WI38 (cell line): Measurements from ENCODE around the gene CMTM3.
"Not testable (repeated sequence)": the region's sequence is repeated elsewhere in the genome, so short reads cannot be mapped to it uniquely, and the experiment has no call there.

ENCODE experiments used
- H3K4me3 ChIP-seq: 2 replicates; pipeline ENCODE4 v1.5.1; 2011; ENCODE audit warnings: low read depth, mild to moderate bottlenecking, control low read depth, low read length
- CTCF ChIP-seq: IDR thresholded peaks from 2 replicates; pipeline ENCODE4 v1.5.1; 2012; ENCODE audit warnings: low read depth, mild to moderate bottlenecking, control low read depth, low read length

CMTM3 gene

GRCh38 chr16:66603537-66604375 lies 748 bp upstream of the CMTM3 start:
- TF ChIP-seq CTCF, result no peak
- H3K4me3 ChIP-seq, result peak overlapping the region; percentile 81

DNA sequence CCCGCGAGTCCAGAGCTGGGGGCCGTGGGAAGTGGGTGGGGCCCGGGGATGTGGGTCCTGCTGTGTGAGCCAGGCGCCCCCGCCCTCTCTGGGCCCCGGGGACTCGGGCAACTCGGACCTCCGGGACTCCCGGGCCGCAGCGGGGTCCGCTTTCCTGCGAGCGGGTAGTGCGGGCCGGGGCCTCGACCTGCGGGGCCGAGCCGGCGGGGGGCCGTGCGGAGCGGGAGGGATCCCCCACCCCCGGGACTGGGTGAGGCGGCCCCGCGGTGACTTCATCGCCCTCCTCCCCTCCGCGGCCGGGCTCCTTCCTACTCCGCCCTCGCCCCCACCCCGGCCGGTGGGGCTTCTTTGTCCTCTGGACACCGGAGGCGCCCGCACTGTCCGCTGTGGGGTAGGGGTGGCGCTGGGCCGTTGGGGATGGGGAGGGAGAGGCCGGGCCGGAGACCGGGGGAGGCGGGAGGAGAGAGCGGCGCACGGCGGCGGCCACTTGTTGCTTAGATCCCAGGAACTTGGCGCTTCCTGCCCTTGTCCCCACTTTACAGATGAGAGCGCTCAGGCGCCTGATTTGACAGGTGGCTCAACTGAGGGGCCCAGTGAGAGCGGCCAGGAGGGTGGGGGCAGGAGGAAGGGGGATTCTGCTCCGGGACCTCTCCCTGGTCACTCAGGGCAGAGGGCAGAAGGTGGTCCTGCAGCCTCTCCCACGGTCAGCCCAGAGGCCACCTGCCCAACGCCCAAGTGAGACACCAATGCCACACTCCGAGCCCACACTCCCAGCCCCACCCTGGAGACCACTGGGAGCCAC lies 874 bp downstream of the CMTM3 start:
- no peak; the same call in 1 of the 2 replicates for TF ChIP-seq CTCF
- H3K4me3 ChIP-seq, result peak overlapping the region; percentile 81

GRCh38 chr16:66605979-66606751 lies 1.7 kb downstream of the CMTM3 start:
- TF ChIP-seq CTCF, result no peak

GRCh38 chr16:66608241-66609138 lies 4.0 kb downstream of the CMTM3 start:
- no peak overlapping the region for H3K4me3 ChIP-seq
- TF ChIP-seq CTCF, result peak; percentile 91

More at GRCh38 chr16:66605979-66606751, 1.7 kb downstream of the CMTM3 start:
- H3K4me3 ChIP-seq, result peak overlapping the region; percentile 81

- H3K4me3 ChIP-seq, result no peak overlapping the region
- TF ChIP-seq CTCF, result no peak
Measured at GRCh38 chr16:66609139-66609510, 4.6 kb downstream of the CMTM3 start.

DNA sequence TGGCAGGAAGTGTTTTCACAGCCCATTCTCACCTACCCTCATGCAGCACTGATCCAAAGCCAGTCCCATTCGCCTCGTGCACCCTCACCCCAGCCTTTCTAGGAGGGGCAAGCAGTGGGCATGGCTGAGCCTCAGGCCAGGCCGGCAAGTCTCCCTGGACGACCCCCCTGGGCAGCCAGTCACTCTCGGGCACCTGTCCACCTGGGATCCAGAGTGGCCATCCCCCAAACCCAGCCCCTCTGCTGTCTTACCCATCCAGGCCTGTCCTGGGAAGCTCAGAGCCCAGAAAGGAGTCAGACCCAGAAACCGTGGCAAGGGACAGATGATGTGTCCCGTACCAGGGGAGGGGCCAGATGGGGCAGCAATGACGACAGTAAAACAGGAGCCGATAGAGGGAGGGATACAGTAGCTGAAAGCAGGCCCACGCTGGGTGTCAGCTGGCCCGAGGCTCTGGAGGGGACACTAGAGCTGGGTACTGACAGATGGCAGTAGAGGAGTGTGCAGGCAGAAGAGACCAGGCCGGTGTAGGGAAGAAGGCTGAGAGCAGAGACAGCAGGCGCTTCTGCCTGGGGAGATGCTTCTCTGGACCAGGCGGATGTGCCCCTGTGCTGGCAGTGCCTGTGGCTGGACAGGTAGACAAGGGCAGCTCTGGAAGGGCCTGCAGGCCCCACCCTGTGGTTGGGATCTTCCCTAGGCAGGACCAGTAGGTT lies 5.8 kb downstream of the CMTM3 start:
- H3K4me3 ChIP-seq, result no peak overlapping the region
- TF ChIP-seq CTCF, result no peak

- H3K4me3 ChIP-seq, result not testable (repeated sequence)
Measured at GRCh38 chr16:66611911-66612310, 7.4 kb downstream of the CMTM3 start.
